ENCODE measurements around the gene LRMDA. TPM values are rescaled to one million over a fixed set of nuclear protein-coding genes. Genes with fewer than 3 reads are reported as not detected.

The LRMDA gene
- total and polyA plus RNA-seq, 2 donors (not counting 1 experiment from before 2014, with no cell fraction given), result 0.12 TPM; not detected in 1

DNA sequence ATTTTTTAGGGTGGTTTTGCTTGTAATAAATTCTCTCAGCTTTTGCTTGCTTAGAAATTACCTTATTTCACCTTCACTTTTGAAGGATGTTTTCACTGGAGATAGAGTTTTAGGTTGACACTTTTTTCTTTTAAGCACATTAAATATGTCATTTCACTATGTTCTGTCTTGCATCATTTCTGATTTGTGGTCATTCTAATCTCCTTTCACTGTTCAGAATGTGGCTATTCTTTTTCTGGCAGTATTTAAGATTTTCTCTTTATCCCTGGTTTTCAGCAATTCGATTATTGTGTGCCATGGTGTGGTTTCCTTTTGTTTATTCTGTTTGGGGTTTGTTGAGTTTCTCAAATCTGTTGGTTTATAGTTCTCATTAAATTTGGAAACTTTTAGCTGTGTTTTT lies 1140.6 kb downstream of the LRMDA start:
- POLR2A ChIA-PET, result no interaction called here
- Histone ChIP-seq H3K4me3 (ENCODE audit: control extremely low read depth in 1 of 5, extremely low read depth in 1 of 5, insufficient read depth in 1 of 5, low read depth in 2 of 5, low read length in 4 of 5) (no peak overlapping the region), H3K9me3 (ENCODE audit: control extremely low read depth in 1 of 3, control insufficient read depth in 2 of 3, insufficient read depth in 1 of 3, low read length in 2 of 3) (no peaks in the 10 kb centered on the region), H3K4me1 (ENCODE audit: control insufficient read depth in 2 of 2, insufficient read depth in 2 of 2, low read length in 2 of 2) (no peaks in the 10 kb centered on the region), H2AFZ (ENCODE audit: insufficient read depth, low read depth, low read length, poor library complexity, severe bottlenecking) (no peak overlapping the region), H3K79me2 (ENCODE audit: control insufficient read depth, insufficient read depth, low read length) (no peaks in the 10 kb centered on the region), H3K4me2 (replicated peaks; ENCODE audit: low read depth, low read length, poor library complexity, severe bottlenecking) (no peak overlapping the region), H3K36me3 (replicated peaks in 1 of 2; ENCODE audit: control extremely low read depth in 1 of 2, control insufficient read depth in 1 of 2, extremely low read depth in 1 of 2, insufficient read depth in 2 of 2, low read length in 1 of 2) (no peaks in the 10 kb centered on the region), H3K27me3 (replicated peaks in 1 of 4; ENCODE audit: control extremely low read depth in 1 of 4, control insufficient read depth in 3 of 4, insufficient read depth in 4 of 4, low read length in 3 of 4) (no peaks in the 10 kb centered on the region), H3K9ac (ENCODE audit: low read length) (no peak overlapping the region), H4K20me1 (ENCODE audit: control insufficient read depth, insufficient read depth, low read length, poor library complexity, severe bottlenecking) (no peaks in the 10 kb centered on the region), H3K27ac (ENCODE audit: low read length in 2 of 2) (no peak overlapping the region)
- ATAC-seq (ENCODE audit: low read depth), result no peak
- Mint-ChIP-seq H3K4me1 (no peaks in the 10 kb centered on the region), H3K27ac (no peak overlapping the region), H3K9me3 (ENCODE audit: insufficient read depth) (peaks cover 3% of the 10 kb centered on the region), H3K4me3 (no peak overlapping the region), H3K27me3 (peaks cover 3% of the 10 kb centered on the region)
- no CpG with 5 or more reads among the region's 1 CpG for WGBS (ENCODE audit: insufficient coverage)
- intact Hi-C loops (cut with micrococcal nuclease), result no loop called here
- TF ChIP-seq, protein P1, sequence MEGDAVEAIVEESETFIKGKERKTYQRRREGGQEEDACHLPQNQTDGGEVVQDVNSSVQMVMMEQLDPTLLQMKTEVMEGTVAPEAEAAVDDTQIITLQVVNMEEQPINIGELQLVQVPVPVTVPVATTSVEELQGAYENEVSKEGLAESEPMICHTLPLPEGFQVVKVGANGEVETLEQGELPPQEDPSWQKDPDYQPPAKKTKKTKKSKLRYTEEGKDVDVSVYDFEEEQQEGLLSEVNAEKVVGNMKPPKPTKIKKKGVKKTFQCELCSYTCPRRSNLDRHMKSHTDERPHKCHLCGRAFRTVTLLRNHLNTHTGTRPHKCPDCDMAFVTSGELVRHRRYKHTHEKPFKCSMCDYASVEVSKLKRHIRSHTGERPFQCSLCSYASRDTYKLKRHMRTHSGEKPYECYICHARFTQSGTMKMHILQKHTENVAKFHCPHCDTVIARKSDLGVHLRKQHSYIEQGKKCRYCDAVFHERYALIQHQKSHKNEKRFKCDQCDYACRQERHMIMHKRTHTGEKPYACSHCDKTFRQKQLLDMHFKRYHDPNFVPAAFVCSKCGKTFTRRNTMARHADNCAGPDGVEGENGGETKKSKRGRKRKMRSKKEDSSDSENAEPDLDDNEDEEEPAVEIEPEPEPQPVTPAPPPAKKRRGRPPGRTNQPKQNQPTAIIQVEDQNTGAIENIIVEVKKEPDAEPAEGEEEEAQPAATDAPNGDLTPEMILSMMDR (IDR thresholded peaks at IDR 0.05), result no peak
- TF ChIP-seq EZH2 (IDR thresholded peaks at IDR 0.05; ENCODE audit: borderline replicate concordance, insufficient read depth, low read depth, low read length, poor library complexity, severe bottlenecking), result no peak
- no peak for DNase-seq
- CTCF ChIA-PET, result no interaction called here

DNA sequence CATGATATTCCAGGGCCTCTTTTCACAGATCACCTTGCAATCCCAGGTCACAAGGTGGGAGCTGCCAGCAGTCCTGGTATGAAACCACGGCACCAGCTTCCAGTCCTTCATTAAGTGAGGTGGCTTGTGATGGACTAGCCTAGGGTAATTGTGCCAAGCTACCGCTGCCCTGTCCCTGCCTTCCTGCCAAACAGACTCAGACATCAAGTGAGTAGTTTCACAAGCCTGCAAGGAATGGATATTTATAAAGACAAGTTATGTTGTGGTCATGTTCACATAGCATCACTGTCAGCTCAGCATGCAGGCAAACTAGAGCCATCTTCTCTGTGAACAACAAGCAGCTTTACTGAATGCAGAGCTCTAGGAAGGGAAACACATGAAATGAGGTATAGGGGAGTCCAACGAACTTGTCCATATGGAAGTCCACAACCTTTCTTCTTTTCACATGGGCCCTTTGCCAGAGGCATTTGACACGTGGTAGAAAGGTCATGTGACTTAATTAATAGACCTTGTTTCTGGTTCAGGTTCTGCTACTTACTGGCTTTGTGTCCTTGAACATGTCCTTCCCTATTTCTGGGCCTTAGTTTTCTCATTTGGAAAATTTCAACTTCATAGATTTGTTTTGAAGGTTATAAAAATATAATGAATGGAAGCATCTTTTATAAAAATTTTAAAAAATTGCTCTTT lies 1145.0 kb downstream of the LRMDA start:
- peaks cover 8% of the 10 kb centered on the region for H3K27me3 Mint-ChIP-seq
- WGBS (ENCODE audit: insufficient coverage), result 100% methylated on average over 1 of the region's 4 CpGs

More for the DNA sequence above, 1145.0 kb downstream of the LRMDA start:
- Histone ChIP-seq H3K4me1 (ENCODE audit: control insufficient read depth in 2 of 2, insufficient read depth in 2 of 2, low read length in 2 of 2) (no peaks in the 10 kb centered on the region), H3K9ac (ENCODE audit: low read length) (no peak overlapping the region), H3K27me3 (replicated peaks in 1 of 4; ENCODE audit: control extremely low read depth in 1 of 4, control insufficient read depth in 3 of 4, insufficient read depth in 4 of 4, low read length in 3 of 4) (no peaks in the 10 kb centered on the region), H3K9me3 (ENCODE audit: control extremely low read depth in 1 of 3, control insufficient read depth in 2 of 3, insufficient read depth in 1 of 3, low read length in 2 of 3) (no peaks in the 10 kb centered on the region), H4K20me1 (ENCODE audit: control insufficient read depth, insufficient read depth, low read length, poor library complexity, severe bottlenecking) (no peaks in the 10 kb centered on the region), H3K79me2 (ENCODE audit: control insufficient read depth, insufficient read depth, low read length) (no peaks in the 10 kb centered on the region), H3K36me3 (replicated peaks in 1 of 2; ENCODE audit: control extremely low read depth in 1 of 2, control insufficient read depth in 1 of 2, extremely low read depth in 1 of 2, insufficient read depth in 2 of 2, low read length in 1 of 2) (no peaks in the 10 kb centered on the region), H3K27ac (ENCODE audit: low read length in 2 of 2) (no peak overlapping the region), H3K4me3 (ENCODE audit: control extremely low read depth in 1 of 5, extremely low read depth in 1 of 5, insufficient read depth in 1 of 5, low read depth in 2 of 5, low read length in 4 of 5) (no peak overlapping the region), H3K4me2 (replicated peaks; ENCODE audit: low read depth, low read length, poor library complexity, severe bottlenecking) (no peak overlapping the region), H2AFZ (ENCODE audit: insufficient read depth, low read depth, low read length, poor library complexity, severe bottlenecking) (no peak overlapping the region)
- no peak for ATAC-seq (ENCODE audit: low read depth)
- TF ChIP-seq EZH2 (IDR thresholded peaks at IDR 0.05; ENCODE audit: borderline replicate concordance, insufficient read depth, low read depth, low read length, poor library complexity, severe bottlenecking), result no peak
- TF ChIP-seq, protein P1 (IDR thresholded peaks at IDR 0.05), result no peak
- ChIA-PET POLR2A (no interaction called here), CTCF (no interaction called here)
- no peak for DNase-seq
- intact Hi-C loops (cut with micrococcal nuclease), result no loop called here
- no peaks in the 10 kb centered on the region for H3K4me1 Mint-ChIP-seq
- no peak overlapping the region for H3K27ac Mint-ChIP-seq
- H3K9me3 Mint-ChIP-seq (ENCODE audit: insufficient read depth), result peaks cover 3% of the 10 kb centered on the region
- no peak overlapping the region for H3K4me3 Mint-ChIP-seq
